Large intestine (tissue), 3 donors: Measurements from ENCODE around the gene MICAL2. TPM values are rescaled to one million over a fixed set of nuclear protein-coding genes. Genes with fewer than 3 reads are reported as not detected.

Experiments
- DNase-seq, 2 donors: peaks; one replicate each; pipeline versions ENCODE4 v3.0.0 to v3.0.0-alpha.2; 2013
- H3K27ac ChIP-seq: one replicate; pipeline ENCODE4 v1.5.1; 2013; ENCODE audit warnings: low read length
- H3K27me3 ChIP-seq: 2 replicates; pipeline ENCODE4 v1.6.1; 2013; ENCODE audit warnings: low read length; ENCODE audit not compliant: control insufficient read depth, insufficient read depth
- H3K36me3 ChIP-seq: 2 replicates; pipeline ENCODE4 v1.6.1; 2013; ENCODE audit warnings: low read length; ENCODE audit not compliant: control insufficient read depth, insufficient read depth
- H3K4me1 ChIP-seq: one replicate; pipeline ENCODE4 v1.6.1; 2013; ENCODE audit warnings: low read length; ENCODE audit not compliant: control insufficient read depth, insufficient read depth
- H3K4me3 ChIP-seq: one replicate; pipeline ENCODE4 v1.5.1; 2013; ENCODE audit warnings: low read length
- H3K9me3 ChIP-seq: one replicate; pipeline ENCODE4 v1.6.1; 2013; ENCODE audit warnings: mild to moderate bottlenecking, low read depth, low read length, moderate library complexity; ENCODE audit not compliant: control insufficient read depth
- WGBS: methylation state at CpG from one replicate; pipeline ENCODE4 v1.1.5; 2013; ENCODE audit warnings: low lambda C conversion rate; ENCODE audit not compliant: insufficient coverage; 5-methylcytosine and 5-hydroxymethylcytosine counted together
- polyA plus RNA-seq: library from polyadenylated mRNA; unstranded; fragments of 120-200 nt; gene quantifications from one replicate; pipeline ENCODE4 v1.2.1, GENCODE V29; 2013

Gene MICAL2
- polyA plus RNA-seq, 1 donor, result 39.8 TPM

DNA sequence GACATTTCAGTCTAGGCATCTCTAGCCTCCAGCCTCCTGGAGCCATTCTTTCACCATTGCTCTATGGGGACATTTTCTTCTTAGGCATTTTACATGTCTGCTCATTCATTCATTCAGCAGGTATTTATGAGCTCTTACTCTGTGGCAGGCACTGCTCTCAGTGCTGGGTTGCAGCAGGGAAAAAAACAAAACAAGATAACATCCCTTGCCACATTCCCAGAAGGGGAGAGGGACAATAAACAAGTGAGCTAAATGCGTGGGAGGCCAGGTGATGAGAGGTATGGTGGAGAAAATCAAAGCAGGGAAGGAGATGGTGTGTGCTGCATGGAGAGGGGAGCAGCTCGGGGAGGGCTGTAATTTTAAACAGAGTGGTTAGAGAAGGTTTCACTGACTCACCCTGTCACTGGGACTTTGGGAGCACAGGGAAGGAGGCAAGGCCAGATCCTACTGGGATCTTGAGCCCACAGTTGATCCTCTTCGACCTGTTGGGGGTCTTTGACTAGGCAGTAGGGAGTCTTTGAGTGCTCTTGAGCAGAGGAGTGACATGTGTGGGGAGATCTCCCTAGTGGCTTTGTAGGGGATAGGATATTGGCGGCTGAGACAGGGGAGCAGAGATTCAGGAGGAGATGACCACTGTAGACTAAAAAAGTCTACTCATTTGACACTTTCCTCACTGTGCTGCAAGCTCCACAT is 17.0 kb downstream of the MICAL2 start:
- H3K4me1 ChIP-seq, result peaks cover 37% of the 10 kb centered on the region

GRCh38 chr11:12128301-12128751 is 17.9 kb downstream of the MICAL2 start:
- H3K4me1 ChIP-seq, result peaks cover 37% of the 10 kb centered on the region
- no CpG with 5 or more reads among the region's 1 CpG for WGBS
- no peak overlapping the region for H3K27ac ChIP-seq
- DNase-seq, result peak in 1 of 2 donors; percentile 5
- H3K27me3 ChIP-seq, result no peaks in the 10 kb centered on the region
- H3K4me3 ChIP-seq, result no peak overlapping the region
- no peaks in the 10 kb centered on the region for H3K36me3 ChIP-seq
- no peaks in the 10 kb centered on the region for H3K9me3 ChIP-seq

More for the DNA sequence above, 17.0 kb downstream of the MICAL2 start:
- H3K27ac ChIP-seq, result no peak overlapping the region
- no peaks in the 10 kb centered on the region for H3K27me3 ChIP-seq
- 83% methylated on average over 2 of the region's 4 CpGs for WGBS
- no peaks in the 10 kb centered on the region for H3K36me3 ChIP-seq
- H3K9me3 ChIP-seq, result no peaks in the 10 kb centered on the region
- DNase-seq, result peak in 1 of 2 donors; percentile 6
- no peak overlapping the region for H3K4me3 ChIP-seq

GRCh38 chr11:12129227-12129626 is 18.8 kb downstream of the MICAL2 start:
- Histone ChIP-seq H3K4me3 (no peak overlapping the region), H3K27me3 (no peaks in the 10 kb centered on the region), H3K9me3 (no peaks in the 10 kb centered on the region), H3K27ac (no peak overlapping the region), H3K4me1 (peaks cover 40% of the 10 kb centered on the region), H3K36me3 (no peaks in the 10 kb centered on the region)
- 100% methylated on average over 2 of the region's 4 CpGs for WGBS
- no peak for DNase-seq

- H3K4me3 ChIP-seq, result no peak overlapping the region
- no peaks in the 10 kb centered on the region for H3K36me3 ChIP-seq
- peak in 1 of 2 donors; percentile 81 for DNase-seq
- no CpG with 5 or more reads among the region's 3 CpGs for WGBS
- peaks cover 37% of the 10 kb centered on the region for H3K4me1 ChIP-seq
- H3K27ac ChIP-seq, result peak overlapping the region; percentile 60
- no peaks in the 10 kb centered on the region for H3K9me3 ChIP-seq
- H3K27me3 ChIP-seq, result no peaks in the 10 kb centered on the region
These were observed 20.0 kb downstream of the MICAL2 start for GRCh38 chr11:12130180-12130980.

GRCh38 chr11:12131943-12132789 is 21.8 kb downstream of the MICAL2 start:
- H3K4me3 ChIP-seq, result no peak overlapping the region
- no peaks in the 10 kb centered on the region for H3K27me3 ChIP-seq
- no peaks in the 10 kb centered on the region for H3K9me3 ChIP-seq
- WGBS, result 83% methylated on average over 1 of the region's 7 CpGs
- H3K27ac ChIP-seq, result no peak overlapping the region
- peaks cover 20% of the 10 kb centered on the region for H3K4me1 ChIP-seq
- no peaks in the 10 kb centered on the region for H3K36me3 ChIP-seq
- no peak for DNase-seq

- H3K4me1 ChIP-seq, result peaks cover 18% of the 10 kb centered on the region
These were observed 22.4 kb downstream of the MICAL2 start for GRCh38 chr11:12132790-12133145.

DNA sequence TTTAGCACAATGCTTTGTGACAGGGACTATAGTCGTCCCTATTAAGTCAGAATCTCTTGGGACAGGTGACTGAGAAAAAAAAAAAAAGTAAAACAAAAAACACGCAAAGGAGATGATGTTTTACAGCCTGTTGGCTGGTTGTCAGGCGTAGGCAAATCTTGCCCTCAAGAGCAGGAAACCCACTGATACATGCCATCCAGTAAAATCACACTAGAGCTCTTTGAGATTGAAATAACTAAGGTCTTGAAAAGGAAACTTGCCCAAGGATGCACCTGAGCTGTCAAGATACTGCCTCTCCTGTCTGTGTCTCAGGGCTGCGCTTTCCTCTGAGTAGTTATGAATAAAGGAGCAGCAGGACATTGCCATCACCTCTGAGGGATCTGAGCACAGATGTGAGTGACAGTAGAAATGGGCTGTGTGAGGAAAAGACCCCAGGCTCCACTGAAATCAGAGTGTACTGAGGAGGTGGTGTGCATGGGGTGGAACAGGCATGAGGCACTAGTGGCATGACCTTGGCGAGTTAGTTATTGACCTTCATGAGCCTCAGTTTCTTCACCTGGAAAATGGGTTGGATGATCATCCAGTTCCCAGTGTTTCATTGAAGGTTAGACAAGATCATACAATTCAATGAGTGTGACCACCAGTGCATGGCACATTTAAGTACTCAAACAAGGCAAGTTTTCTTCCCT is 23.3 kb downstream of the MICAL2 start:
- Histone ChIP-seq H3K27ac (no peak overlapping the region), H3K36me3 (peaks cover 2% of the 10 kb centered on the region), H3K4me3 (no peak overlapping the region), H3K27me3 (no peaks in the 10 kb centered on the region), H3K4me1 (peaks cover 18% of the 10 kb centered on the region), H3K9me3 (no peaks in the 10 kb centered on the region)
- 93% methylated on average over 3 of the region's 5 CpGs for WGBS
- no peak for DNase-seq

More at GRCh38 chr11:12132790-12133145, 22.4 kb downstream of the MICAL2 start:
- no CpG with 5 or more reads among the region's 2 CpGs for WGBS
- Histone ChIP-seq H3K27ac (no peak overlapping the region), H3K27me3 (no peaks in the 10 kb centered on the region), H3K9me3 (no peaks in the 10 kb centered on the region), H3K4me3 (no peak overlapping the region), H3K36me3 (no peaks in the 10 kb centered on the region)
- DNase-seq, result no peak

GRCh38 chr11:12134236-12134585 is 23.8 kb downstream of the MICAL2 start:
- Histone ChIP-seq H3K4me3 (no peak overlapping the region), H3K4me1 (peaks cover 17% of the 10 kb centered on the region), H3K36me3 (peaks cover 4% of the 10 kb centered on the region), H3K27me3 (no peaks in the 10 kb centered on the region), H3K9me3 (no peaks in the 10 kb centered on the region), H3K27ac (peak overlapping the region; percentile 19)
- no CpG with 5 or more reads among the region's 4 CpGs for WGBS
- DNase-seq, result no peak

GRCh38 chr11:12135185-12135584 is 24.8 kb downstream of the MICAL2 start:
- H3K4me1 ChIP-seq, result peaks cover 15% of the 10 kb centered on the region
- no CpG with 5 or more reads among the region's 1 CpG for WGBS
- H3K9me3 ChIP-seq, result no peaks in the 10 kb centered on the region
- H3K27ac ChIP-seq, result no peak overlapping the region
- H3K4me3 ChIP-seq, result no peak overlapping the region
- H3K27me3 ChIP-seq, result no peaks in the 10 kb centered on the region
- DNase-seq, result no peak
- peaks cover 4% of the 10 kb centered on the region for H3K36me3 ChIP-seq
